Measurements from ENCODE around the gene ECSCR. TPM values are rescaled to one million over a fixed set of nuclear protein-coding genes. Genes with fewer than 3 reads are reported as not detected.
A peak's percentile ranks its signal among the peaks of the same experiment; 100 is the strongest.

The ECSCR gene
- total RNA-seq, 1 donor from 2014 or later = not detected

GRCh38 chr5:139403418-139403786, 59.1 kb downstream of the ECSCR start:
- no peak for DNase-seq (ENCODE audit: low spot score)

GRCh38 chr5:139402561-139403158, 59.9 kb downstream of the ECSCR start:
- Histone ChIP-seq H3K27ac (no peak overlapping the region), H3K4me2 (no peak overlapping the region), H3K4me1 (peaks cover 6% of the 10 kb centered on the region), H3K27me3 (no peaks in the 10 kb centered on the region), H3K36me3 (no peaks in the 10 kb centered on the region), H4K20me1 (ENCODE audit: low read depth) (no peaks in the 10 kb centered on the region), H3K9ac (no peak overlapping the region), H3K9me3 (ENCODE audit: low read depth) (no peaks in the 10 kb centered on the region), H3F3A (ENCODE audit: low read depth) (peaks cover 24% of the 10 kb centered on the region), H2AFZ (replicated peaks) (no peak overlapping the region), H3K79me2 (ENCODE audit: low read depth) (no peaks in the 10 kb centered on the region), H3K4me3 (no peak overlapping the region)
- H3K9me3 Mint-ChIP-seq = no peaks in the 10 kb centered on the region
- H3K27ac Mint-ChIP-seq = no peak overlapping the region
- peak; percentile 49 for DNase-seq (ENCODE audit: low spot score)
- no peaks in the 10 kb centered on the region for H3K27me3 Mint-ChIP-seq (ENCODE audit: insufficient read depth, low read depth)
- H3K36me3 Mint-ChIP-seq = peaks cover 6% of the 10 kb centered on the region
- TF ChIP-seq EZH2 (IDR thresholded peaks at IDR 0.05) (no peak), CTCF (IDR thresholded peaks at IDR 0.05) (peak; percentile 63)
- peak overlapping the region; percentile 95 for H3K4me3 Mint-ChIP-seq
- H3K4me1 Mint-ChIP-seq = peaks cover 29% of the 10 kb centered on the region

More at GRCh38 chr5:139403418-139403786, 59.1 kb downstream of the ECSCR start:
- peak overlapping the region; percentile 100 for H3K27ac Mint-ChIP-seq
- no peak overlapping the region for H3K9ac ChIP-seq
- peaks cover 24% of the 10 kb centered on the region for H3F3A ChIP-seq (ENCODE audit: low read depth)
- H3K27ac ChIP-seq = peak overlapping the region; percentile 86
- H2AFZ ChIP-seq (replicated peaks) = peak overlapping the region; percentile 88
- H3K27me3 Mint-ChIP-seq (ENCODE audit: insufficient read depth, low read depth) = no peaks in the 10 kb centered on the region
- peak overlapping the region; percentile 95 for H3K4me3 Mint-ChIP-seq
- no peaks in the 10 kb centered on the region for H3K9me3 Mint-ChIP-seq
- H3K4me1 Mint-ChIP-seq = peaks cover 29% of the 10 kb centered on the region
- H3K4me2 ChIP-seq = peak overlapping the region; percentile 83
- peaks cover 6% of the 10 kb centered on the region for H3K4me1 ChIP-seq
- no peaks in the 10 kb centered on the region for H4K20me1 ChIP-seq (ENCODE audit: low read depth)
- H3K27me3 ChIP-seq = no peaks in the 10 kb centered on the region
- H3K4me3 ChIP-seq = peak overlapping the region; percentile 59
- no peaks in the 10 kb centered on the region for H3K36me3 ChIP-seq
- TF ChIP-seq EZH2phosphoT487 (IDR thresholded peaks at IDR 0.05) (no peak), CTCF (IDR thresholded peaks at IDR 0.05) (no peak), EZH2 (IDR thresholded peaks at IDR 0.05) (no peak)
- H3K9me3 ChIP-seq (ENCODE audit: low read depth) = no peaks in the 10 kb centered on the region
- H3K79me2 ChIP-seq (ENCODE audit: low read depth) = no peaks in the 10 kb centered on the region
- H3K36me3 Mint-ChIP-seq = peaks cover 1% of the 10 kb centered on the region

GRCh38 chr5:139401546-139401945, 61.0 kb downstream of the ECSCR start:
- Histone ChIP-seq H3K4me1 (peaks cover 6% of the 10 kb centered on the region), H3K9me3 (ENCODE audit: low read depth) (no peaks in the 10 kb centered on the region), H3K36me3 (no peaks in the 10 kb centered on the region), H2AFZ (replicated peaks) (no peak overlapping the region), H4K20me1 (ENCODE audit: low read depth) (no peaks in the 10 kb centered on the region), H3K79me2 (ENCODE audit: low read depth) (no peaks in the 10 kb centered on the region), H3K4me3 (no peak overlapping the region), H3K27ac (no peak overlapping the region), H3F3A (ENCODE audit: low read depth) (peaks cover 24% of the 10 kb centered on the region), H3K4me2 (no peak overlapping the region), H3K27me3 (no peaks in the 10 kb centered on the region), H3K9ac (no peak overlapping the region)
- Mint-ChIP-seq H3K4me1 (peaks cover 32% of the 10 kb centered on the region), H3K36me3 (peaks cover 11% of the 10 kb centered on the region), H3K9me3 (no peaks in the 10 kb centered on the region), H3K4me3 (no peak overlapping the region), H3K27ac (no peak overlapping the region), H3K27me3 (ENCODE audit: insufficient read depth, low read depth) (no peaks in the 10 kb centered on the region)
- DNase-seq (ENCODE audit: low spot score) = no peak
- TF ChIP-seq EZH2phosphoT487 (IDR thresholded peaks at IDR 0.05) (no peak), CTCF (IDR thresholded peaks at IDR 0.05) (no peak), EZH2 (IDR thresholded peaks at IDR 0.05) (no peak)

Measured in neural progenitor cell (in vitro differentiated cells).